SK-N-MC (cell line): Measurements from ENCODE around the gene MTUS2.

Experiments used
- DNase-seq: peaks from one replicate; pipeline ENCODE4 v3.0.0-alpha.2; 2011; ENCODE audit warnings: low read depth, low spot score
- H3K27ac ChIP-seq: fragments of 200-600 bp; sonication (generic); 2 replicates; pipeline ENCODE4 v1.5.1; 2016; ENCODE audit warnings: mixed run types
- H3K36me3 ChIP-seq: fragments of 200-600 bp; sonication (generic); 2 replicates; pipeline ENCODE4 v1.6.1; 2017; ENCODE audit warnings: antibody characterized with exemption, low read length, mixed read lengths; ENCODE audit not compliant: insufficient read depth
- H3K4me3 ChIP-seq: fragments of 200-600 bp; sonication (generic); 2 replicates; pipeline ENCODE4 v1.5.1; 2016
- H3K9ac ChIP-seq: fragments of 200-600 bp; sonication (generic); 2 replicates; pipeline ENCODE4 v1.8.0; 2017; ENCODE audit warnings: mixed run types, mixed read lengths; ENCODE audit not compliant: insufficient read length
- H3K9me3 ChIP-seq: fragments of 200-600 bp; sonication (generic); 2 replicates; pipeline ENCODE4 v1.6.1; 2017; ENCODE audit warnings: low read depth, mild to moderate bottlenecking, antibody characterized with exemption, low read length, moderate library complexity, mixed read lengths
- EZH2 ChIP-seq: fragments of 200-600 bp; sonication (generic); IDR thresholded peaks from one replicate; pipeline ENCODE4 v1.6.1; 2017; ENCODE audit warnings: antibody characterized with exemption
- FOXP2 ChIP-seq: optimal IDR thresholded peaks from 2 replicates; pipeline ENCODE3; 2011; ENCODE audit warnings: mild to moderate bottlenecking, moderate library complexity; ENCODE audit not compliant: insufficient read depth; ENCODE audit errors: extremely low read length, control extremely low read depth
- POLR2AphosphoS5 ChIP-seq: IDR thresholded peaks from 2 replicates; pipeline ENCODE4 v1.6.1; 2012; ENCODE audit warnings: mild to moderate bottlenecking, low read depth, low read length, borderline replicate concordance

MTUS2 gene

GRCh38 chr13:28865951-28866350 lies 45.8 kb downstream of the MTUS2 start:
- DNase-seq = no peak
- Histone ChIP-seq H3K9ac (no peak overlapping the region), H3K4me3 (no peak overlapping the region), H3K27ac (no peak overlapping the region), H3K36me3 (no peaks in the 10 kb centered on the region), H3K9me3 (no peaks in the 10 kb centered on the region)
- TF ChIP-seq POLR2AphosphoS5 (no peak), FOXP2 (no peak), EZH2 (no peak)

GRCh38 chr13:28866932-28867331 lies 46.8 kb downstream of the MTUS2 start:
- Histone ChIP-seq H3K4me3 (no peak overlapping the region), H3K9ac (no peak overlapping the region), H3K27ac (no peak overlapping the region), H3K9me3 (no peaks in the 10 kb centered on the region), H3K36me3 (no peaks in the 10 kb centered on the region)
- no peak for DNase-seq
- no peak for TF ChIP-seq EZH2
- TF ChIP-seq FOXP2 = no peak
- no peak for TF ChIP-seq POLR2AphosphoS5

GRCh38 chr13:28867564-28867963 lies 47.4 kb downstream of the MTUS2 start:
- H3K9ac ChIP-seq = no peak overlapping the region
- no peak overlapping the region for H3K4me3 ChIP-seq
- TF ChIP-seq FOXP2 (no peak), POLR2AphosphoS5 (no peak), EZH2 (no peak)
- no peak for DNase-seq
- H3K36me3 ChIP-seq = no peaks in the 10 kb centered on the region
- H3K27ac ChIP-seq = no peak overlapping the region
- no peaks in the 10 kb centered on the region for H3K9me3 ChIP-seq

- DNase-seq = no peak
- H3K9ac ChIP-seq = no peak overlapping the region
- TF ChIP-seq FOXP2 = no peak
- no peak for TF ChIP-seq POLR2AphosphoS5
- no peak for TF ChIP-seq EZH2
- H3K27ac ChIP-seq = no peak overlapping the region
- no peak overlapping the region for H3K4me3 ChIP-seq
- no peaks in the 10 kb centered on the region for H3K9me3 ChIP-seq
- no peaks in the 10 kb centered on the region for H3K36me3 ChIP-seq
Measured at GRCh38 chr13:28872427-28873176, 52.5 kb downstream of the MTUS2 start.

GRCh38 chr13:28875846-28876615 lies 55.9 kb downstream of the MTUS2 start:
- DNase-seq = no peak
- Histone ChIP-seq H3K4me3 (no peak overlapping the region), H3K9ac (no peak overlapping the region), H3K36me3 (no peaks in the 10 kb centered on the region), H3K27ac (no peak overlapping the region), H3K9me3 (no peaks in the 10 kb centered on the region)
- no peak for TF ChIP-seq POLR2AphosphoS5
- TF ChIP-seq FOXP2 = no peak
- no peak for TF ChIP-seq EZH2

GRCh38 chr13:28877408-28877807 lies 57.3 kb downstream of the MTUS2 start:
- TF ChIP-seq EZH2 (no peak), FOXP2 (no peak), POLR2AphosphoS5 (no peak)
- H3K9ac ChIP-seq = no peak overlapping the region
- no peaks in the 10 kb centered on the region for H3K36me3 ChIP-seq
- H3K9me3 ChIP-seq = no peaks in the 10 kb centered on the region
- DNase-seq = no peak
- H3K4me3 ChIP-seq = no peak overlapping the region
- no peak overlapping the region for H3K27ac ChIP-seq

GRCh38 chr13:28885181-28885580 lies 65.0 kb downstream of the MTUS2 start:
- no peaks in the 10 kb centered on the region for H3K36me3 ChIP-seq
- no peak overlapping the region for H3K9ac ChIP-seq
- H3K4me3 ChIP-seq = no peak overlapping the region
- H3K9me3 ChIP-seq = no peaks in the 10 kb centered on the region
- TF ChIP-seq POLR2AphosphoS5 (no peak), EZH2 (no peak), FOXP2 (no peak)
- H3K27ac ChIP-seq = no peak overlapping the region
- no peak for DNase-seq

GRCh38 chr13:28889086-28889732 lies 69.1 kb downstream of the MTUS2 start:
- H3K9ac ChIP-seq = no peak overlapping the region
- no peak for DNase-seq
- no peak for TF ChIP-seq EZH2
- no peak for TF ChIP-seq POLR2AphosphoS5
- TF ChIP-seq FOXP2 = no peak
- H3K4me3 ChIP-seq = no peak overlapping the region
- H3K27ac ChIP-seq = no peak overlapping the region
- no peaks in the 10 kb centered on the region for H3K9me3 ChIP-seq
- H3K36me3 ChIP-seq = no peaks in the 10 kb centered on the region

GRCh38 chr13:28890712-28891111 lies 70.6 kb downstream of the MTUS2 start:
- Histone ChIP-seq H3K27ac (no peak overlapping the region), H3K9me3 (no peaks in the 10 kb centered on the region), H3K36me3 (no peaks in the 10 kb centered on the region), H3K4me3 (no peak overlapping the region), H3K9ac (no peak overlapping the region)
- TF ChIP-seq POLR2AphosphoS5 (no peak), EZH2 (no peak), FOXP2 (no peak)
- DNase-seq = no peak
